SK-N-SH treated with all-trans-retinoic acid at 6 μM for 48 hours (cell line): ENCODE measurements around the gene CH25H.

ENCODE experiments used
- ARNTL ChIP-seq: fragments of 450-650 bp; formaldehyde crosslinking; IDR thresholded peaks from 2 replicates; pipeline ENCODE4 v1.5.0; 2020; ENCODE audit warnings: low read depth, mild to moderate bottlenecking, moderate library complexity, borderline replicate concordance
- CSDC2 ChIP-seq: fragments of 250-450 bp; sonication (Bioruptor Pico); IDR thresholded peaks from 2 replicates; pipeline ENCODE4 v1.5.0; 2020; ENCODE audit warnings: mild to moderate bottlenecking, moderate library complexity
- GLIS3 ChIP-seq: fragments of 250-450 bp; sonication (Bioruptor Pico); IDR thresholded peaks from 2 replicates; pipeline ENCODE4 v1.5.0; 2020; ENCODE audit warnings: mild to moderate bottlenecking, moderate library complexity
- OSR1 ChIP-seq: fragments of 250-450 bp; sonication (Bioruptor Pico); IDR thresholded peaks from 2 replicates; pipeline ENCODE4 v1.8.0; 2022; ENCODE audit warnings: moderate library complexity, mild to moderate bottlenecking, inconsistent platforms
- POU6F1 ChIP-seq: fragments of 250-450 bp; sonication (Bioruptor Pico); IDR thresholded peaks from 2 replicates; pipeline ENCODE4 v1.8.0; 2021; ENCODE audit warnings: low read depth, mild to moderate bottlenecking, moderate library complexity, borderline replicate concordance
- TOX ChIP-seq: fragments of 250-450 bp; sonication (Bioruptor Pico); IDR thresholded peaks from 2 replicates; pipeline ENCODE4 v1.8.0; 2021; ENCODE audit warnings: mild to moderate bottlenecking, moderate library complexity, borderline replicate concordance
- ZFP3 ChIP-seq: fragments of 250-450 bp; sonication (Bioruptor Pico); IDR thresholded peaks from 2 replicates; pipeline ENCODE4 v1.5.0; 2020; ENCODE audit warnings: mild to moderate bottlenecking, moderate library complexity
- ZFP30 ChIP-seq: fragments of 450-650 bp; formaldehyde crosslinking; IDR thresholded peaks from 2 replicates; pipeline ENCODE4 v1.5.0; 2022; ENCODE audit warnings: mild to moderate bottlenecking, moderate library complexity
- TF ChIP-seq, protein P1 (sequence below): fragments of 250-450 bp; sonication (Bioruptor Pico); IDR thresholded peaks from 2 replicates; pipeline ENCODE4 v1.5.0; 2020; ENCODE audit warnings: mild to moderate bottlenecking, moderate library complexity
- TF ChIP-seq, protein P2 (sequence below): fragments of 250-450 bp; sonication (Bioruptor Pico); IDR thresholded peaks from 2 replicates; pipeline ENCODE4 v1.8.0; 2020; ENCODE audit warnings: mild to moderate bottlenecking, moderate library complexity, borderline replicate concordance

DNA sequence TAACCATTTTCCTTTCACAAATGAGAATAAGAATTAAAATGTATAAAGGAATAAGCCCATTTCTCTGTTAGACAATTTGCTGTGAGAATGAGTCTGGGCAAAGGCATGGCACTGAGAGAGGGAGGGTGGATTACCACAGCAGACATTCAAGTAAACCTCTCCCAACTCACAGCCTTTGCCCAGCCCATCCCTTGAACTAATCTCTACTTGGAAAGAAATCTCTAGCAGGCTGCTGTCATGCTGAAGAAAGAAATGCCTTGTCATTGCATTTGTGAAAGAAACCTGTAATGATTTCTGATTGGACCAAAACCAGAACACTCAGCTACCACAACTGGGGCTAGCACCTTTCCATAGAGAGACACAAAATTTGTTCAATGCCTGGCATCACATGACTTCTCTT is 39.2 kb downstream of the CH25H start:
- TF ChIP-seq ZFP30 (CRISPR knock-in tag) (no peak), OSR1 (CRISPR knock-in tag) (no peak), ARNTL (CRISPR knock-in tag) (no peak), GLIS3 (CRISPR knock-in tag) (no peak), ZFP3 (CRISPR knock-in tag) (no peak), POU6F1 (CRISPR knock-in tag) (no peak), TOX (CRISPR knock-in tag) (no peak), CSDC2 (CRISPR knock-in tag) (no peak)
- TF ChIP-seq, protein P1, sequence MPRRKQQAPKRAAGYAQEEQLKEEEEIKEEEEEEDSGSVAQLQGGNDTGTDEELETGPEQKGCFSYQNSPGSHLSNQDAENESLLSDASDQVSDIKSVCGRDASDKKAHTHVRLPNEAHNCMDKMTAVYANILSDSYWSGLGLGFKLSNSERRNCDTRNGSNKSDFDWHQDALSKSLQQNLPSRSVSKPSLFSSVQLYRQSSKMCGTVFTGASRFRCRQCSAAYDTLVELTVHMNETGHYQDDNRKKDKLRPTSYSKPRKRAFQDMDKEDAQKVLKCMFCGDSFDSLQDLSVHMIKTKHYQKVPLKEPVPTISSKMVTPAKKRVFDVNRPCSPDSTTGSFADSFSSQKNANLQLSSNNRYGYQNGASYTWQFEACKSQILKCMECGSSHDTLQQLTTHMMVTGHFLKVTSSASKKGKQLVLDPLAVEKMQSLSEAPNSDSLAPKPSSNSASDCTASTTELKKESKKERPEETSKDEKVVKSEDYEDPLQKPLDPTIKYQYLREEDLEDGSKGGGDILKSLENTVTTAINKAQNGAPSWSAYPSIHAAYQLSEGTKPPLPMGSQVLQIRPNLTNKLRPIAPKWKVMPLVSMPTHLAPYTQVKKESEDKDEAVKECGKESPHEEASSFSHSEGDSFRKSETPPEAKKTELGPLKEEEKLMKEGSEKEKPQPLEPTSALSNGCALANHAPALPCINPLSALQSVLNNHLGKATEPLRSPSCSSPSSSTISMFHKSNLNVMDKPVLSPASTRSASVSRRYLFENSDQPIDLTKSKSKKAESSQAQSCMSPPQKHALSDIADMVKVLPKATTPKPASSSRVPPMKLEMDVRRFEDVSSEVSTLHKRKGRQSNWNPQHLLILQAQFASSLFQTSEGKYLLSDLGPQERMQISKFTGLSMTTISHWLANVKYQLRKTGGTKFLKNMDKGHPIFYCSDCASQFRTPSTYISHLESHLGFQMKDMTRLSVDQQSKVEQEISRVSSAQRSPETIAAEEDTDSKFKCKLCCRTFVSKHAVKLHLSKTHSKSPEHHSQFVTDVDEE (CRISPR knock-in tag): no peak
- TF ChIP-seq, protein P2, sequence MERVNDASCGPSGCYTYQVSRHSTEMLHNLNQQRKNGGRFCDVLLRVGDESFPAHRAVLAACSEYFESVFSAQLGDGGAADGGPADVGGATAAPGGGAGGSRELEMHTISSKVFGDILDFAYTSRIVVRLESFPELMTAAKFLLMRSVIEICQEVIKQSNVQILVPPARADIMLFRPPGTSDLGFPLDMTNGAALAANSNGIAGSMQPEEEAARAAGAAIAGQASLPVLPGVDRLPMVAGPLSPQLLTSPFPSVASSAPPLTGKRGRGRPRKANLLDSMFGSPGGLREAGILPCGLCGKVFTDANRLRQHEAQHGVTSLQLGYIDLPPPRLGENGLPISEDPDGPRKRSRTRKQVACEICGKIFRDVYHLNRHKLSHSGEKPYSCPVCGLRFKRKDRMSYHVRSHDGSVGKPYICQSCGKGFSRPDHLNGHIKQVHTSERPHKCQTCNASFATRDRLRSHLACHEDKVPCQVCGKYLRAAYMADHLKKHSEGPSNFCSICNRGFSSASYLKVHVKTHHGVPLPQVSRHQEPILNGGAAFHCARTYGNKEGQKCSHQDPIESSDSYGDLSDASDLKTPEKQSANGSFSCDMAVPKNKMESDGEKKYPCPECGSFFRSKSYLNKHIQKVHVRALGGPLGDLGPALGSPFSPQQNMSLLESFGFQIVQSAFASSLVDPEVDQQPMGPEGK: no peak
